RWPE1 (cell line): Measurements from ENCODE around the gene TUBB3.

ENCODE experiments used
- CTCF ChIA-PET: fragments of 350-600 bp; sonication (Branson Sonifier 250); formaldehyde crosslinking; extraction: SDS; loops from one replicate; lab custom pipeline; 2021; lab: Yijun Ruan, JAX
- POLR2A ChIA-PET: fragments of 400-600 bp; formaldehyde crosslinking; extraction: SDS; loops from one replicate; lab custom pipeline; 2020; ENCODE audit warnings: antibody characterized with exemption; ENCODE audit not compliant: low non-redundant PET; lab: Yijun Ruan, JAX
- DNase-seq: peaks from one replicate; pipeline ENCODE4 v3.0.0; 2012; ENCODE audit warnings: low spot score
- H3K27ac ChIP-seq: fragments of 450-650 bp; 2 replicates; pipeline ENCODE4 v1.5.1; 2017
- CTCF ChIP-seq: fragments of 450-650 bp; conservative IDR thresholded peaks from 2 replicates; pipeline ENCODE4 v1.5.1; 2017; ENCODE audit warnings: low read depth, mild to moderate bottlenecking

The TUBB3 gene

GRCh38 chr16:89917773-89918452 is 5.2 kb upstream of the TUBB3 start:
- TF ChIP-seq CTCF: no peak
- ChIA-PET CTCF (interaction anchor here (1.1 kb wide), 1 partner anchor 29 kb away, joined by 3 read pairs; no protein-coding TSS in a partner anchor), POLR2A (interaction anchor here (1.2 kb wide), 1 partner anchor 9 kb away, joined by 4 read pairs; no protein-coding TSS in a partner anchor)
- H3K27ac ChIP-seq: peak overlapping the region; percentile 100
- DNase-seq: peak; percentile 68

GRCh38 chr16:89918453-89919347 is 4.4 kb upstream of the TUBB3 start, which contains the start of gene MC1R:
Gene MC1R, plus strand, starts transcription at chr16:89918862. Its CDS starts 397 bp downstream, at chr16:89919259.
- ChIA-PET CTCF (interaction anchor here (1.1 to 1.4 kb wide), 2 partner anchors 8 to 29 kb away, joined by 3 to 7 read pairs; no protein-coding TSS in a partner anchor), POLR2A (interaction anchor here (0.7 to 1.2 kb wide), 2 partner anchors 10 to 13 kb away, joined by 4 read pairs; no protein-coding TSS in a partner anchor)
- peak within 1 kb of the TSS; percentile 100 for H3K27ac ChIP-seq
- no peak for DNase-seq
- TF ChIP-seq CTCF: 0 out of 2 replicates have a peak, but pooled peaks have one; percentile 21

- no peak for TF ChIP-seq CTCF
- H3K27ac ChIP-seq: peak overlapping the region; percentile 100
- ChIA-PET CTCF (interaction anchor here (1.4 kb wide), 1 partner anchor 9 kb away, joined by 7 read pairs; no protein-coding TSS in a partner anchor), POLR2A (no interaction called here)
- DNase-seq: no peak
Observed at GRCh38 chr16:89919535-89920406, 3.4 kb upstream of the TUBB3 start.

- POLR2A ChIA-PET: no interaction called here
- H3K27ac ChIP-seq: peak overlapping the region; percentile 100
- CTCF ChIA-PET: no interaction called here
- no peak for DNase-seq
- no peak for TF ChIP-seq CTCF
Observed at GRCh38 chr16:89920723-89921122, 2.4 kb upstream of the TUBB3 start.

- peak overlapping the region; percentile 100 for H3K27ac ChIP-seq
- ChIA-PET CTCF (interaction anchor here (0.6 to 1.3 kb wide), 2 partner anchors 11 to 52 kb away, joined by 5 to 8 read pairs; no protein-coding TSS in a partner anchor), POLR2A (interaction anchor here (0.6 kb wide), 1 partner anchor 108 kb away, joined by 3 read pairs; no protein-coding TSS in a partner anchor)
- DNase-seq: no peak
- TF ChIP-seq CTCF: no peak
Observed at GRCh38 chr16:89921131-89921701, 1.9 kb upstream of the TUBB3 start.
